Thoracic aorta (tissue), 2 donors: ENCODE measurements around the gene CREB5. TPM values are rescaled to one million over a fixed set of nuclear protein-coding genes. Genes with fewer than 3 reads are reported as not detected.
"Not testable (repeated sequence)": the region's sequence is repeated elsewhere in the genome, so short reads cannot be mapped to it uniquely, and the experiment has no call there.

Experiments used
- ATAC-seq: fragments of 150-250 bp; one replicate; pipeline ENCODE4 v1.8.0; 2017; ENCODE audit warnings: low read depth; ENCODE audit not compliant: insufficient number of reproducible peaks, low FRiP score
- DNase-seq: peaks from one replicate; pipeline ENCODE4 v3.0.0-alpha.2; 2020; ENCODE audit warnings: low spot score
- H3K27ac ChIP-seq, 2 donors: fragments of 200-600 bp; sonication (generic); 1 replicate in 1 of 2; 2 replicates in 1 of 2; pipeline ENCODE4 v1.5.1; 2016; ENCODE audit warnings: mild to moderate bottlenecking in 2 of 2, moderate library complexity in 2 of 2
- H3K27me3 ChIP-seq: fragments of 200-600 bp; sonication (generic); replicated peaks from 2 replicates; pipeline ENCODE4 v1.6.0; 2016; ENCODE audit warnings: mild to moderate bottlenecking; ENCODE audit not compliant: insufficient read depth
- H3K36me3 ChIP-seq: fragments of 200-600 bp; sonication (generic); one replicate; pipeline ENCODE4 v1.5.1; 2016
- H3K4me1 ChIP-seq, 2 donors: fragments of 200-600 bp; sonication (generic); 1 replicate in 1 of 2; 2 replicates in 1 of 2; pipeline versions ENCODE4 v1.5.1 to v1.6.0; 2016; ENCODE audit warnings: low read depth in 2 of 2, mild to moderate bottlenecking in 1 of 2; ENCODE audit not compliant: control insufficient read depth in 1 of 2
- H3K4me3 ChIP-seq: fragments of 200-600 bp; sonication (generic); 2 replicates; pipeline ENCODE4 v1.5.1; 2016; ENCODE audit warnings: mild to moderate bottlenecking
- H3K9me3 ChIP-seq: fragments of 200-600 bp; sonication (generic); 2 replicates; pipeline ENCODE4 v1.5.1; 2016
- total RNA-seq, 2 donors: library from RNA; depleted of rRNA; stranded (reverse); fragments of >200 nt; gene quantifications; one replicate each; pipeline versions ENCODE4 v1.1.0 to v1.2.3, GENCODE V29; 2016
- TF ChIP-seq, protein P1 (sequence below): fragments of 200-600 bp; sonication (generic); IDR thresholded peaks from one replicate; pipeline ENCODE4 v1.5.1; 2019; ENCODE audit warnings: antibody characterized with exemption

CREB5 gene
- total RNA-seq, 2 donors from 2014 or later: 44.4 to 49.1 TPM

DNA sequence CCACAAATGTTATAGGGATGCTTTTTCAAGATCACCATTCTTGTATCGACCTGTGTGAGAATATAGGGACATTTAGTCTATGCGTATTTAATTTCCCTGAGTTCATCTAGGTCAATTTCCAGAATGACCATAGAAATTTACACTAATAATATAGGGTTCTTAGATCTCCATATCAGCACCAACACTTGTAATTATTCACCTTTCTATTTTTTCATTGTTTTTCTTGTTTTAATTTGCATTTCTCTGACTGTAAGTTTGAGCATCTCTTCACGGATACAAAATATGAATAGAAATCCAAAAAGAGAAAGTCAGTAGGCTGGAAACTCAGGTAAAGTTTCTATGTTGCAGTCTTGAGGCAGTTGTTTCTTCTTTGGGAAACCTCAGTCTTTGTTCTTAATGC is 134.8 kb downstream of the CREB5 start:
- Histone ChIP-seq H3K36me3 (no peaks in the 10 kb centered on the region), H3K4me1 (peaks cover 17 to 25% of the 10 kb centered on the region in 2 donors), H3K27ac (no peak overlapping the region), H3K9me3 (no peaks in the 10 kb centered on the region), H3K27me3 (no peaks in the 10 kb centered on the region), H3K4me3 (no peak overlapping the region)
- DNase-seq (no peak), ATAC-seq (no peak)
- TF ChIP-seq, protein P1, sequence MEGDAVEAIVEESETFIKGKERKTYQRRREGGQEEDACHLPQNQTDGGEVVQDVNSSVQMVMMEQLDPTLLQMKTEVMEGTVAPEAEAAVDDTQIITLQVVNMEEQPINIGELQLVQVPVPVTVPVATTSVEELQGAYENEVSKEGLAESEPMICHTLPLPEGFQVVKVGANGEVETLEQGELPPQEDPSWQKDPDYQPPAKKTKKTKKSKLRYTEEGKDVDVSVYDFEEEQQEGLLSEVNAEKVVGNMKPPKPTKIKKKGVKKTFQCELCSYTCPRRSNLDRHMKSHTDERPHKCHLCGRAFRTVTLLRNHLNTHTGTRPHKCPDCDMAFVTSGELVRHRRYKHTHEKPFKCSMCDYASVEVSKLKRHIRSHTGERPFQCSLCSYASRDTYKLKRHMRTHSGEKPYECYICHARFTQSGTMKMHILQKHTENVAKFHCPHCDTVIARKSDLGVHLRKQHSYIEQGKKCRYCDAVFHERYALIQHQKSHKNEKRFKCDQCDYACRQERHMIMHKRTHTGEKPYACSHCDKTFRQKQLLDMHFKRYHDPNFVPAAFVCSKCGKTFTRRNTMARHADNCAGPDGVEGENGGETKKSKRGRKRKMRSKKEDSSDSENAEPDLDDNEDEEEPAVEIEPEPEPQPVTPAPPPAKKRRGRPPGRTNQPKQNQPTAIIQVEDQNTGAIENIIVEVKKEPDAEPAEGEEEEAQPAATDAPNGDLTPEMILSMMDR: no peak

DNA sequence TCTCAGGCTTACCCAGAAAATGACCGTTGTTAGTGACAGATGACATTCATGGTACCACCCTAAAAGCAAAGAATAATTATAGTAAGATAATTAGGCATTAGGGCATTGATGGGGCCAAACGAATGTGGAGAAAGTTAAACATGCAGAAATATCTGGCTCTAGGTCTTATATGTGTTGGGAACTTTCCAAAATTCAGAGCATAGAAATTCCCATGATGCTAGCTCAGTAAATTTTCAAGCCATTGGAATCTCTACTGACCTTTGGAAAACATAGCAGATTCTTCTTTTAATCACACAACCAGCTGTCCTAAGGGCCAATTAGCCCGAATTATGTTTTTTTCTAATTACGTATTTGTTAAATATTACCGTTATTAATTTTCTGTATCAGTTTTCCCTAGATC is 136.1 kb downstream of the CREB5 start:
- ATAC-seq: no peak
- TF ChIP-seq, protein P1: no peak

DNA sequence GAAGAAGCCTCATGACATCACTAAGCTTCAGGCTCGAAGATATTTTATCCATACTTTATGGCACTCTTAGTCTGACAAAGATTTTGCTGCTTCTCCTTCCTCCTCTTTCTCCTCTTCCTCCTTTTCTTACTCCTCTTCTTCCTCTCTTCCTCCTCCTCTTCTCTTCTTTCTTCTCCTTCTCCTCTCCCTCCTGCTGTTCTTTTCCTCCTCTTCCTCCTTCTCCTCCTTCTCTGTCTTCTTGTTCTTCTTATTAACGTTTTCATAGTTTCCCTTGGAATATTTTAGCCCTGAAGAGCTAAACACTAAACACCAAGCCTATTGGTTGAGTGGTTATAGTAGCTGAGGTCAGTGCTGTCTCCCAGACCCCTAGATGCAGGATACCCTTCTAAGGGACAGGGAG is 137.7 kb downstream of the CREB5 start:
- H3K4me3 ChIP-seq: no peak overlapping the region
- H3K36me3 ChIP-seq: no peaks in the 10 kb centered on the region
- ATAC-seq (no peak), DNase-seq (no peak)
- TF ChIP-seq, protein P1: no peak
- no peak overlapping the region for H3K27ac ChIP-seq
- no peaks in the 10 kb centered on the region for H3K27me3 ChIP-seq
- H3K9me3 ChIP-seq: no peaks in the 10 kb centered on the region
- H3K4me1 ChIP-seq: peaks cover 11 to 12% of the 10 kb centered on the region in 2 donors

More for the DNA sequence above, 136.1 kb downstream of the CREB5 start:
- H3K27ac ChIP-seq: no peak overlapping the region
- H3K4me1 ChIP-seq: peaks cover 17 to 18% of the 10 kb centered on the region in 2 donors
- H3K36me3 ChIP-seq: no peaks in the 10 kb centered on the region
- H3K4me3 ChIP-seq: no peak overlapping the region
- no peaks in the 10 kb centered on the region for H3K9me3 ChIP-seq
- no peaks in the 10 kb centered on the region for H3K27me3 ChIP-seq
- no peak for DNase-seq

DNA sequence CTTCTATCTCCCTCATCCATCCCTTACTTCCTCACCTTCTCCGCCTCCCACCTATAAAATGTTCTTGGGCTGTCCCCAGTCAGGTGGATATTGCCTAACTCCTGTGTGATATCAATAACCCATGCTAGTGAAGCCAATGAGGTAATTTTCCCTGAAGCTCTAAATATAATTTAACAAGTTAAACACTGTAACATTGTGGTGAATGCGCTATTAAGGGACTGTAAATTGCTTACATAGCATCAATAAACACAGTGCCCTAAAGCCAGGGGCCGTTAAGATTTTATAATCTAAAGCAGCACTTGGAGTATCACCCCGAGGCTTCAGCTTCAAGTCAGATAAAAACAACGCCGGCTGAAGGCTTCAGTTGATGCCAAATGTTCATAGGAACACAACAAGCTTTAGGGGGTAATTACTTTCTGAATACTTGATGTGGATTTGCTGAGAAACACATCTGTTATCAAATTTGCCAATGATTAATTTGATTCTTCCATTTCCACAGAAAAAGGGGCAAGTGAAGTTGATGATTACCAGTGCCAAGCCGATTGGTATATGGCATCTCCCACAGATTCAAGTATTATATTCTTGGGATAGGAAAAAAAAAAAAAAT is 138.4 kb downstream of the CREB5 start:
- Histone ChIP-seq H3K36me3 (no peaks in the 10 kb centered on the region), H3K4me3 (no peak overlapping the region), H3K27ac (no peak overlapping the region), H3K9me3 (no peaks in the 10 kb centered on the region), H3K27me3 (no peaks in the 10 kb centered on the region), H3K4me1 (peaks cover 11 to 12% of the 10 kb centered on the region in 2 donors)
- DNase-seq: no peak
- no peak for ATAC-seq
- TF ChIP-seq, protein P1: no peak

DNA sequence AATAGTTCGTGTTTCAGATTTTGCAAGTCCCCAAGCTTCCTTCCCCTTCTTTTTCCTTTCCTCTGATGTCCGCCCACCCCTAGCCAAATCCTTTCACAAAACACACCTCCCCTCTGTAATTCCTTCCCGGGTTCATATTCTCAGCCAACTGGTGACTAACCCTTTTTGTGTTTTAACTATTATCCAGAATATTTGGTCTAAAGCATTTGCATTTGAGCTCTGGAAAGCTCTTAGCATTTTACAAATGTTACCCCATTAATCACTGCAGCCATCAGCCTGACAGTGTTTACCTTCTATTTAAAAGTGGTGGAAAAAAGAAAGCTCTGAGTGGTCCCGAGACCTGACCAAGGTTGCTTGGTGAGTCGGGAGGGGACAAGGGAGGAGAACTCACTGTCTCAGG is 139.0 kb downstream of the CREB5 start:
- Histone ChIP-seq H3K4me3 (peak overlapping the region; percentile 58), H3K27ac (no peak overlapping the region), H3K27me3 (no peaks in the 10 kb centered on the region), H3K4me1 (peaks cover 11 to 12% of the 10 kb centered on the region in 2 donors), H3K36me3 (no peaks in the 10 kb centered on the region), H3K9me3 (no peaks in the 10 kb centered on the region)
- no peak for DNase-seq
- TF ChIP-seq, protein P1: no peak
- no peak for ATAC-seq

DNA sequence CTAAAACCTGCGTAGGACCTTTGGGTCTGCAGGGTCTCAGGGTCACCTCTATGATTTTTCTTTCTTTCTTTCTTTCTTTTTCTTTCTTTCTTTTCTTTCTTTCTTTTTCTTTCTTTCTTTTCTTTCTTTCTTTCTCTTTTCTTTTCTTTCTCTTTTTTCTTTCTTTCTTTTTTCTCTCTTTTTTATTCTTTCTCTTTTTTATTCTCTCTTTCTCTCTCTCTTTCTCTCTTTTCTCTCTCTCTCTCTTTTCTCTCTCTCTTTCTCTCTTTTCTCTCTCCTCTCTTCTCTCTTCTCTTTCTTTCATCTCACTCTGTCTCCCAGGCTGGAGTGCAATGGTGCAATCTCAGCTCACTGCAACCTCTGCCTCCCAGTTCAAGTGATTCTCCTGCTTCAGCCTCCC is 139.4 kb downstream of the CREB5 start:
- DNase-seq: not testable (repeated sequence)
- H3K4me3 ChIP-seq: peak overlapping the region; percentile 58

More for the DNA sequence above, 139.4 kb downstream of the CREB5 start:
- not testable (repeated sequence) for H3K36me3 ChIP-seq, ATAC-seq, H3K27me3 ChIP-seq, H3K9me3 ChIP-seq, H3K27ac ChIP-seq
- peaks cover 11 to 12% of the 10 kb centered on the region in 2 donors for H3K4me1 ChIP-seq
